H54 (cell line): ENCODE measurements around the gene C19orf85.
A peak's percentile ranks its signal among the peaks of the same experiment; 100 is the strongest.
"Not testable (repeated sequence)": the region's sequence is repeated elsewhere in the genome, so short reads cannot be mapped to it uniquely, and the experiment has no call there.

Experiments used
- DNase-seq: peaks from one replicate; pipeline ENCODE4 v3.0.0; 2011; ENCODE audit warnings: low spot score, mixed read lengths; ENCODE audit not compliant: insufficient read length
- FAIRE-seq: peaks from 3 replicates; lab custom pipeline; 2011; peaks lifted over from hg19 to GRCh38; lab: Jason Lieb, UNC
- POLR2A ChIP-seq: IDR thresholded peaks from 2 replicates; pipeline ENCODE4 v1.6.1; 2011; ENCODE audit warnings: low read depth, mild to moderate bottlenecking, low read length

Gene C19orf85

GRCh38 chr19:55464662-55465054 lies at the start of gene C19orf85:
C19orf85 (minus strand) TSS chr19:55464751; CDS start chr19:55464554, 197 bp downstream.
- FAIRE-seq (no peak), DNase-seq (no peak)
- TF ChIP-seq POLR2A: no peak

GRCh38 chr19:55508120-55508519 lies 43.6 kb upstream of the C19orf85 start:
- DNase-seq (no peak), FAIRE-seq (no peak)
- TF ChIP-seq POLR2A: no peak

- FAIRE-seq (no peak), DNase-seq (no peak)
- no peak for TF ChIP-seq POLR2A
These were observed 40.4 kb upstream of the C19orf85 start for GRCh38 chr19:55504981-55505380.

DNA sequence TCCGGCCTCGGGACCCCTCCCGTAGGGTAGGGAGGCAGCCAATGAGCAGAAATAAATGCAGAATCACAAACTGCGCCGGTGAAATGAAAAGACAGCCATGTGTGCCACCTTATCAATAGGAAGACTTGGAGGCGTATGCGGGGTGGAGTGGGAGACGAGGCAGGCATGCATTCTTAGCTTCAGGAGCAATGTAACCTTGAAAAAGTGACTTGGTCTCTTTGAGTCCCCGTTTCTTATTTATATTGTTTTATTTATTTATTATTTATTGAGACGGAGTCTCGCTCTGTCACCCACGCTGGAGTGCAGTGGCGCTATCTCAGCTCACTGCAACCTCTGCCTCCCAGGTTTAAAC lies 39.7 kb upstream of the C19orf85 start:
- DNase-seq: no peak
- no peak for FAIRE-seq
- no peak for TF ChIP-seq POLR2A

GRCh38 chr19:55503502-55504251 lies 39.1 kb upstream of the C19orf85 start:
- TF ChIP-seq POLR2A: peak; percentile 38; the same call in 1 of the 2 replicates
- peak; percentile 100 for DNase-seq
- FAIRE-seq: no peak

GRCh38 chr19:55503157-55503501 lies 38.6 kb upstream of the C19orf85 start:
- no peak for TF ChIP-seq POLR2A
- no peak for DNase-seq
- FAIRE-seq: no peak

DNA sequence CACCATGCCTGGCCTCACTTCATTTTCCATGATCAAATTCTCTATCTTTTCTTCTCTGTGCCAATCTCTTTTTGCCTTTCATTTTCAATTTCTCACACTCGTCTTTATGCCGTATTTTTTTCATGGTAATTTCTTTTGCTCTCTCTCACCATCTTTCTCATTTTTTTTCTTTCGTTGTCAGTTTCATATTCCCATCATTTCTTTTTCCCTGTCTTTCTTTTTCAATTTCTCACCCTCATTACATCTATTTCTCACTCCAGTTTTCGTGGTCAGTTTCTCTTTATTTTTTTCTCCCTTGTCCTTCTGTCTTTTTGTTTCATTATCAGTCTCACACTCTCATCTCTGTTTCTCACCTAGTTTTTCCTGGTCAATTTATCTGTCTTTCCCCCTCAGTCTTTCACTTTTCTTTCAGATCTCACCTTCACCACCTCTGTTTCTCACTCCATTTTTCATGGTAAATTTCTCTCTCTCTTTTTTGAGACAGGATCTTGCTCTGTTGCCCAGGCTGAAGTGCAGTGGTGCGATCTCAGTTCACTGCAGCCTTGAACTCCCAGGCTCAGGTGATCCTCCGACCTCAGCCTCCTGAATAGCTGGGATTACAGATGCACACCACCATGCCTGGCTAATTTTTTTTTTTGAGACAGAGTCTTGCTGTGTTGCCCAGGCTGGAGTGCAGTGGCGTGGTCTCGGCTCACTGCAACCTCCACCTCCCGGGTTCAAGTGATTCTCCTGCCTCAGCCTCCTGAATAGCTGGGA lies 37.8 kb upstream of the C19orf85 start:
- FAIRE-seq (no peak), DNase-seq (no peak)
- TF ChIP-seq POLR2A: no peak

DNA sequence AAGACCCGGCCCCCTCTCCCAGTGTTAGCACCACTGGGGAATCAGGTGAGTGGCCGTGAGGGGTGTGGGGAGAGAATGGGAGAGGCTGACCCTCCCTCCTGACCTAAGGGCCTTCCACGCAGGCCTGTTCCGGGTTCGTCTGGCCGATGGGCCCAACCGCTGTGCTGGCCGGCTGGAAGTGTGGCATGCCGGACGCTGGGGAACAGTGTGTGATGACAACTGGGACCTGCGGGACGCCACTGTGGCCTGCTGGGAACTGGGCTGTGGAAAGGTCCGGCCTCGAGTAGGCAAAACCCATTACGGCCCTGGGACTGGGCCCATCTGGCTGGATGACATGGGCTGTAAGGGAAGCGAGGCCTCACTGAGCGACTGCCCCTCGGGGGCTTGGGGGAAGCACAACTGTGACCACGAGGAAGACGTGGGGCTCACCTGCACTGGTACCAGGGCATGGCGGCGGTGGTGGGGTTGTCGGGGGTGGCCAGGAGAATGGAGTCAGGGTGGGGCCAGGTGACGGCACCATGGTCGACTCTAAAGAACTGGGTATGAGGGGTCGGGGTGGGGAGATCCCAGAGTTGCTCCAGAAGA lies 35.9 kb upstream of the C19orf85 start:
- DNase-seq: no peak
- TF ChIP-seq POLR2A: no peak
- FAIRE-seq: no peak

DNA sequence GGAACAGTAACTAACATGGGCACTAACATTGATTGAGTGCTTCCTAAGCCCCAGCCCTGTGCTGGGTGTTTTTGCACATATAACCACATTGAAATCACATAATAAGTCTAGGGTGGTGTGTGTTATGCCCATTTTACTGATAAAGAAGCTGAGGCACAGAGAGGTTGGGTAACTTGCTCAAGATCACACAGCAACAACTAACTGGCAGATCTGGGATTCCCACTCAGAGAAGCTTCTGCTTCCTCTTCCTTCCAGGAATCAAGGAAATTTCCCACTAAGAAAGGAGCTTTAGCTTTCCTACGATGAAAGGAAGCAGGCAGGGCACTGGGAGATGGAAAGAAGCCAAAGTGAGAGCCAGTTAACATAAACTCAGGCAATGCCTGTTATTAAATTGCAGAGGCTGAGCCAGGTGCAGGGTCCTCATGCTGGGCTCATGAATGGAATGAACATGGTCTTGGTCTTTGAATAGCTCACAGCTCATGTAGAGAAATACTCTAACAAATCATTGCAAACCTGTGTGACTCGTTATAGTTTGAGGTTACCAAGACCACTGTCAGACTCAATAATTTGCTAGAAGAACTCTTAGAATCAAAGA lies 33.8 kb upstream of the C19orf85 start:
- TF ChIP-seq POLR2A: no peak
- no peak for FAIRE-seq
- no peak for DNase-seq

GRCh38 chr19:55497763-55498162 lies 33.2 kb upstream of the C19orf85 start:
- TF ChIP-seq POLR2A: no peak
- DNase-seq: no peak
- FAIRE-seq: no peak

GRCh38 chr19:55496820-55497219 lies 32.3 kb upstream of the C19orf85 start:
- not testable (repeated sequence) for DNase-seq, FAIRE-seq

DNA sequence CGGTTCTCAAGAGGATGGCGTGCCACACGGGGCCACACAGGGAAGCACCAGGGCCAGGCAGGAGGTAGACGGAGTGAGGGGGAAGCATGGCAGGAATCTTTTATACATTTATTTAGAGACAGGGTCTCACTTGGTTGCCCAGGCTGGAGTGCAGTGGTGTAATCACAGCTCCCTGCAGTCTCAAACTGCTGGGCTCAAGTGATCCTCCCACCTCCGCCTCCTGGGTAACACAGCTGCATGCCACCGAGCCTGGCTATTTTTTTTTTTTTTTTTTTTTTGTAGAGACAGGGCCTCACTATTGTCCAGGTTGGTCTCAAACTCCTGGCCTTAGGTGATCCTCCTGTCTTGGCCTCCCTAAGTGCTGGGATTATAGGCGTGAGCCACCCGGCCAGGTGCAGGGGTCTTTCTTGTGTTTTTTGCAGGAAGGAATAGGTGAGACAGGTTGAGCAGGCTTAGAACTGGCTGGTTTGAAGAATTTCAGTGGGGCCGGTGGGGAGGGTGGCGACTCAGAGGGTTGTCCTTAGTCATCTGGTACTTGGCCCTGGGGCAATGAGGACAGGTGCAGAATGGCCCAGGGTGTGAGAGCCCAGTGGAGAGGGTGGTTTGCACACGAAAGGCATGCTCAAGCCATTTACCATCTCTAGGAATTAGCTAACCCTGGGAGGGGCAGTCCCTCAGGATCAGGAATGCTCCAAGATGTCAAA lies 31.2 kb upstream of the C19orf85 start:
- no peak for FAIRE-seq

GRCh38 chr19:55494172-55494761 lies 29.7 kb upstream of the C19orf85 start:
- TF ChIP-seq POLR2A: peak; percentile 50
- DNase-seq (no peak), FAIRE-seq (no peak)

More for the DNA sequence above, 31.2 kb upstream of the C19orf85 start:
- no peak for TF ChIP-seq POLR2A
- DNase-seq: no peak
